DOHH2 (cell line): Measurements from ENCODE around the gene SRGAP3.

ENCODE experiments used
- H3F3A ChIP-seq: fragments of 200-600 bp; sonication (generic), shearing (Covaris generic); 2 replicates; pipeline ENCODE4 v1.6.0; 2016; ENCODE audit warnings: antibody characterized with exemption, mild to moderate bottlenecking; ENCODE audit not compliant: control insufficient read depth, insufficient read depth
- H3K27ac ChIP-seq: fragments of 200-600 bp; sonication (generic); 2 replicates; pipeline ENCODE4 v1.5.1; 2014; ENCODE audit warnings: low read depth, mild to moderate bottlenecking, low read length, moderate library complexity
- H3K27me3 ChIP-seq: fragments of 200-600 bp; sonication (generic); 2 replicates; pipeline ENCODE4 v1.6.1; 2014; ENCODE audit warnings: mild to moderate bottlenecking, low read length, mixed read lengths; ENCODE audit not compliant: control insufficient read depth
- H3K36me3 ChIP-seq: fragments of 200-600 bp; sonication (generic); 2 replicates; pipeline ENCODE4 v1.6.1; 2014; ENCODE audit warnings: mild to moderate bottlenecking, low read length, moderate library complexity, mixed read lengths; ENCODE audit not compliant: control insufficient read depth
- H3K4me1 ChIP-seq: fragments of 200-600 bp; sonication (generic); 2 replicates; pipeline ENCODE4 v1.6.1; 2014; ENCODE audit warnings: mild to moderate bottlenecking, low read length, mixed read lengths; ENCODE audit not compliant: control insufficient read depth
- H3K4me2 ChIP-seq: fragments of 200-600 bp; sonication (generic); 2 replicates; pipeline ENCODE4 v1.6.0; 2014; ENCODE audit warnings: mild to moderate bottlenecking, low read length, moderate library complexity
- H3K4me3 ChIP-seq: fragments of 200-600 bp; sonication (generic); 2 replicates; pipeline ENCODE4 v1.5.1; 2014; ENCODE audit warnings: mild to moderate bottlenecking, low read length, mixed read lengths
- H3K79me2 ChIP-seq: fragments of 200-600 bp; sonication (generic); 2 replicates; pipeline ENCODE4 v1.6.1; 2014; ENCODE audit warnings: mild to moderate bottlenecking, low read length, mixed read lengths; ENCODE audit not compliant: control insufficient read depth
- H3K9me2 ChIP-seq: fragments of 200-600 bp; sonication (generic); replicated peaks from 2 replicates; pipeline ENCODE4 v1.6.1; 2014; ENCODE audit warnings: mild to moderate bottlenecking, low read length, mixed read lengths; ENCODE audit not compliant: control insufficient read depth
- H3K9me3 ChIP-seq: fragments of 200-600 bp; sonication (generic); 2 replicates; pipeline ENCODE4 v1.6.1; 2014; ENCODE audit warnings: antibody characterized with exemption, low read length, mixed read lengths; ENCODE audit not compliant: control insufficient read depth, insufficient read depth
- H4K20me1 ChIP-seq: fragments of 200-600 bp; sonication (generic); 2 replicates; pipeline ENCODE4 v1.6.0; 2014; ENCODE audit warnings: low read depth, mild to moderate bottlenecking, antibody characterized with exemption, low read length, moderate library complexity; ENCODE audit not compliant: control insufficient read depth, insufficient read depth
- CTCF ChIP-seq: fragments of 200-600 bp; sonication (generic); IDR thresholded peaks from one replicate; pipeline ENCODE4 v1.5.1; 2014; ENCODE audit warnings: antibody characterized with exemption, mild to moderate bottlenecking, low read depth, low read length; ENCODE audit not compliant: poor library complexity, severe bottlenecking
- EZH2phosphoT487 ChIP-seq: fragments of 200-600 bp; sonication (generic); IDR thresholded peaks from 2 replicates; pipeline ENCODE4 v1.6.1; 2017; ENCODE audit warnings: borderline replicate concordance, mild to moderate bottlenecking, antibody characterized with exemption, low read length, moderate library complexity, mixed read lengths

The SRGAP3 gene

GRCh38 chr3:9081184-9081818 lies 168.1 kb downstream of the SRGAP3 start:
- Histone ChIP-seq H3F3A (no peaks in the 10 kb centered on the region), H3K9me2 (no peaks in the 10 kb centered on the region), H3K4me1 (no peaks in the 10 kb centered on the region), H3K4me2 (no peak overlapping the region), H3K4me3 (no peak overlapping the region), H3K36me3 (no peaks in the 10 kb centered on the region), H3K79me2 (no peaks in the 10 kb centered on the region), H3K9me3 (no peaks in the 10 kb centered on the region), H3K27me3 (no peaks in the 10 kb centered on the region), H4K20me1 (no peaks in the 10 kb centered on the region), H3K27ac (no peak overlapping the region)
- TF ChIP-seq EZH2phosphoT487 = no peak
- no peak for TF ChIP-seq CTCF

DNA sequence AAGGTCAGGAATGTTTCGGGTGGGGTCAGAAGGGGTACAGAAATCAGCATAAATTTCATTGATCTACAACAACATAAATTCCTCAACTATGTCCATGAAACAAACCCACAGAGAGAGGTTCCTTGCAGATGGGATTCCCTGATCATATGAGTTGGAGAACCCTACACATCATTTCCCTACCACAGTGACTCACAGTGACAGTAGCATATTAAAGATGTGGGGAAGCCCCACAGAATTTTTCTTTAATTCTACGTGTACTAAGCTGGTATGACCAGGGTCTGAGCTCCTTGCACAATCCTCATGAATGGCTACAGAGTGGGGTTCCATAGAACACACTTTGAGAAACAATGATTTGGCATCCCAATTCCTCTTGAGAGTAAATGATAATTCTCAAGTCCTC lies 169.3 kb downstream of the SRGAP3 start:
- Histone ChIP-seq H3K9me2 (no peaks in the 10 kb centered on the region), H3K27me3 (no peaks in the 10 kb centered on the region), H3F3A (no peaks in the 10 kb centered on the region), H3K27ac (no peak overlapping the region), H3K4me1 (no peaks in the 10 kb centered on the region), H3K4me2 (no peak overlapping the region), H4K20me1 (no peaks in the 10 kb centered on the region), H3K9me3 (no peaks in the 10 kb centered on the region), H3K4me3 (no peak overlapping the region), H3K79me2 (no peaks in the 10 kb centered on the region), H3K36me3 (no peaks in the 10 kb centered on the region)
- TF ChIP-seq EZH2phosphoT487 (no peak), CTCF (no peak)

DNA sequence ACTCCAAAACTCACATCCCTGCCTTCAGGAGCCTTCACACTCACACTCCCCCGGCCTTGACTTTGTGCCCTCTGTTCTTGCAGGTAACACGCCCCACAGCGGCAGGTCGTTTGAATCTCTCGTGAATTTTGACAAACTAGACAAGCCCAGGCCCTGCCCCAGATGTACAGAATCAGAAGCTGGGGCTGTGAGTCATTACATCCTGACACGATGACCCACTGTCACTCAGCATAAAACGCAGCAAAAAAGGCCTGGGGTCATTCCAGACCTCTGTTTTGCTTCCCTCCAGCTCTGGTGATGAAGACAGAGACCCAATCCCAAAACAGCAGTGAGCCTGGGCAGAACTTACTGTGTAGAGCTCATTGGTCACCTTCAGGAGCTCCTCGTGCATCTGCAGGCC lies 169.8 kb downstream of the SRGAP3 start:
- H4K20me1 ChIP-seq = no peaks in the 10 kb centered on the region

More for the DNA sequence above, 169.8 kb downstream of the SRGAP3 start:
- no peaks in the 10 kb centered on the region for H3F3A ChIP-seq
- H3K79me2 ChIP-seq = no peaks in the 10 kb centered on the region
- TF ChIP-seq CTCF = no peak
- no peak overlapping the region for H3K4me3 ChIP-seq
- H3K4me2 ChIP-seq = no peak overlapping the region
- no peaks in the 10 kb centered on the region for H3K9me2 ChIP-seq
- no peaks in the 10 kb centered on the region for H3K27me3 ChIP-seq
- no peaks in the 10 kb centered on the region for H3K4me1 ChIP-seq
- no peak overlapping the region for H3K27ac ChIP-seq
- no peaks in the 10 kb centered on the region for H3K36me3 ChIP-seq
- no peaks in the 10 kb centered on the region for H3K9me3 ChIP-seq
